ENCODE data around the gene CSNK1D. TPM values are rescaled to one million over a fixed set of nuclear protein-coding genes. Genes with fewer than 3 reads are reported as not detected.

Gene CSNK1D
- total RNA-seq, 1 experiment from 2014 or later = 137 TPM

- Histone ChIP-seq H3K4me1 (ENCODE audit: insufficient read depth, low read length) (no peaks in the 10 kb centered on the region), H3K79me2 (ENCODE audit: insufficient read depth, low read length) (peaks cover 2% of the 10 kb centered on the region; the same call in 1 of the 2 replicates), H2BK20ac (ENCODE audit: low read depth, low read length, poor library complexity, severe bottlenecking) (no peak overlapping the region), H2BK15ac (ENCODE audit: low read depth, low read length) (no peak overlapping the region), H3K4me2 (ENCODE audit: insufficient read depth, insufficient read length, low read length) (no peak overlapping the region), H4K5ac (ENCODE audit: insufficient read length, low read depth, low read length) (no peak overlapping the region), H4K91ac (ENCODE audit: insufficient read length, low read depth, low read length) (no peak overlapping the region), H3K18ac (ENCODE audit: insufficient read length, low read depth, low read length) (no peak overlapping the region), H3K4ac (ENCODE audit: low read depth, low read length) (no peak overlapping the region), H2BK5ac (ENCODE audit: insufficient read length, low read length) (no peak overlapping the region), H3K14ac (ENCODE audit: insufficient read depth, low read length) (no peak overlapping the region), H2BK12ac (ENCODE audit: insufficient read length, low read depth, low read length) (no peak overlapping the region), H4K20me1 (ENCODE audit: control insufficient read depth, insufficient read depth, insufficient read length) (no peaks in the 10 kb centered on the region), H3K9me3 (ENCODE audit: control insufficient read depth, low read depth, low read length) (no peaks in the 10 kb centered on the region), H2AK5ac (ENCODE audit: insufficient read length, low read length) (no peak overlapping the region), H3K9ac (ENCODE audit: extremely low read depth, insufficient read length, low read length) (no peak overlapping the region), H3T11ph (ENCODE audit: low read length) (no peak overlapping the region), H3K79me1 (ENCODE audit: insufficient read depth, low read depth, low read length, poor library complexity, severe bottlenecking) (no peaks in the 10 kb centered on the region), H3K23ac (ENCODE audit: insufficient read length, low read depth, low read length) (no peak overlapping the region), H3K23me2 (ENCODE audit: insufficient read length, low read depth, low read length, poor library complexity, severe bottlenecking) (no peaks in the 10 kb centered on the region), H3K27ac (ENCODE audit: insufficient read length, low read depth, low read length) (no peak overlapping the region), H2AFZ (ENCODE audit: low read length) (no peak overlapping the region), H4K8ac (replicated peaks; ENCODE audit: insufficient read length, low read depth, low read length) (no peak overlapping the region), H3K27me3 (ENCODE audit: insufficient read depth, low read length) (no peaks in the 10 kb centered on the region), H3K56ac (ENCODE audit: insufficient read length, low read depth, low read length) (no peak overlapping the region), H2BK120ac (ENCODE audit: low read depth, low read length, poor library complexity, severe bottlenecking) (no peak overlapping the region)
- WGBS (ENCODE audit: extremely low coverage, insufficient read length, low lambda C conversion rate) = no CpG with 5 or more reads among the region's 29 CpGs
- Mint-ChIP-seq H3K4me3 (no peak overlapping the region), H3K27ac (peak overlapping the region in 1 of 3 experiments; percentile 6; a peak in 1 of 7 replicates), H3K9me3 (no peaks in the 10 kb centered on the region), H3K4me1 (peaks cover 0 to 8% of the 10 kb centered on the region in 2 experiments; a peak in 3 of 4 replicates), H3K36me3 (ENCODE audit: insufficient read depth in 1 of 3, low read depth in 3 of 3) (peaks cover 30 to 68% (median 57%) of the 10 kb centered on the region in 3 experiments; a peak in 6 of 7 replicates), H3K27me3 (ENCODE audit: low read depth) (peaks cover 3% of the 10 kb centered on the region; the same call in 1 of the 2 replicates)
- no peak for DNase-seq
- no peak for TF ChIP-seq CTCF (conservative IDR thresholded peaks at IDR 0.05)
Observed at GRCh38 chr17:82242977-82243647, 30.4 kb downstream of the CSNK1D start.

All from H9 (cell line).